GM15510 (cell line): ENCODE results near the gene NTMT1.

ENCODE experiments used
- POLR2A ChIP-seq: IDR thresholded peaks from 3 replicates; pipeline ENCODE4 v1.6.1; 2011; ENCODE audit warnings: borderline replicate concordance; ENCODE audit not compliant: insufficient read length; ENCODE audit errors: extremely low read depth

Gene NTMT1

DNA sequence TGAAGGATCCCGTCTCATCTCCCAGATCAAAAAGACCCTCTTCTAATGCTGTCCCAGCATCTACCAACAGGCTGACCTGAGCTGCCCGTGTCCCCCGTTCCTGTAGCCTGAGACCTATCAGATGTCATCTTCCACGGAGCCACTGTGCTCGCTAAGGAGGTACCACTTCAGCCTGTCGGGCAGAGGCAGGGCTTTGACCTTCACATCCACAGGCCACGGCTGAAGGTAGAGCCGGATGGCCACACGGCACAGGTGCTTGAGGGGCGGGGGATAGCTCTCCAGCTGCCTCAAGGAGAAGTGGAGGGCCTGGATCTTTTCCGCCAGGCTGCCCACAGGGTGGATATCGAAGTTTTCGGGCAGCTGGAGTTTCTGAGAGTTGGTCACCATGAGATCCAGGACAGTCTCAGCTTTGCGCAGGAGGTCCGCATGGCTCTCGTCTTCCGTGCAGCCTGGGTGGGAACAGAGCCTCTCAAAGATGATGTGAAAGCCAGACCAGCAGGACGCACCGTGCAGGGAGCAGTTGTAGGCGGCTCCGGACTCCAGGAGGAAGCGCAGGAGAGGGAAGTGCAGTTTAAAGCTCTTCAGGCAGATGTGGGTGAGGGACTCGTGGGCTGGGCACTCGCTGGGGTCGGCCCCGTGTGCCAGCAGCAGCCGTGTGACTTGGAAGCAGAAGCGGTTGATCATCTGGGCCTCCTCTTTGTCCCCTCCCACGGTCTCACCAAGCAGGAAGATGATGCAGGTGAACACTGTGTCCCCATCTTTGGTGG is 11.9 kb downstream of the NTMT1 start:
- no peak for TF ChIP-seq POLR2A

GRCh38 chr9:129639034-129639630 is 13.2 kb downstream of the NTMT1 start:
- TF ChIP-seq POLR2A = no peak

GRCh38 chr9:129639756-129640085 is 13.8 kb downstream of the NTMT1 start:
- no peak for TF ChIP-seq POLR2A

- TF ChIP-seq POLR2A = no peak
Observed at GRCh38 chr9:129640086-129640870, 14.3 kb downstream of the NTMT1 start.

DNA sequence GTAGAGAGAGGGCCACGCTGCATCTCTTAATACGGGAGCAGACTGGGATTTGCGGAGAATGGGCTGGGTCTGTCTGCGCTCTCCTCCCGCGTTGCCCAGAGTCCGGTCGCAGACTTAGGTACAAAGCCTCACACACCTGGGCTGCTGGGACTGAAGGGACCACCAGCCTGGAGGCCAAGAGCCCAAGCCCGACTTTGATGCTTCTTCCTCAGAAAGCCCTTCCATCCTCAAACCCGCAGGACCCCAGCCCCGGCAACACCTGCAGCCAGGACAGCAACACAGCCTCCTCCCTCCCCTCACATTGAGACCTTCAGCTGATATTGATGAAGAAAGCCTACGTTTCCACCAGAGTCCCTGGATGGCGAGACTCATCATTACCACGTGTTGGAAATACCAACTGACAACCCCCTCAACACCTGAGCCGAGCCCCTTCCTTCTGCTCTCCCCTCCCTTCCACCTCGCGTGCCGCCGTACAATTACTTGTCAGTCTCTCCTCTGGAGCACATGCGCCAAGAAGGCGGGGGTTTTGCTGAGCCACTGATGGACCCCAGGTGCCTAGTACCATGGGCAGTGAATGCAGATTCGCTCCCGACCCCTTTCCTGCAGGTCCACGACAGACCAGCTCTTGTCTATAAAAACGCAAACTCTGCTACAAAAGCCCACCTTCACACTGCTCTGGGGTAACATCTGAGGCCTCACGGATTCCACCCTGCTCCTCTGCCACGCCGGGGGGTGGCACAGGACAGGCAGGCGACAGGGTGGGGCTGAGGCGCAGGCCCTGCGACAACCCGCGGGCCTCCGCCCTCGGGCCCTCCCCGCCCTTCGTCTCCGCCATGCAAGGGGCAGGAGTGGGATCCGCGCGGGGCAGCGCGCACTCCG is 15.1 kb downstream of the NTMT1 start:
- TF ChIP-seq POLR2A = no peak

DNA sequence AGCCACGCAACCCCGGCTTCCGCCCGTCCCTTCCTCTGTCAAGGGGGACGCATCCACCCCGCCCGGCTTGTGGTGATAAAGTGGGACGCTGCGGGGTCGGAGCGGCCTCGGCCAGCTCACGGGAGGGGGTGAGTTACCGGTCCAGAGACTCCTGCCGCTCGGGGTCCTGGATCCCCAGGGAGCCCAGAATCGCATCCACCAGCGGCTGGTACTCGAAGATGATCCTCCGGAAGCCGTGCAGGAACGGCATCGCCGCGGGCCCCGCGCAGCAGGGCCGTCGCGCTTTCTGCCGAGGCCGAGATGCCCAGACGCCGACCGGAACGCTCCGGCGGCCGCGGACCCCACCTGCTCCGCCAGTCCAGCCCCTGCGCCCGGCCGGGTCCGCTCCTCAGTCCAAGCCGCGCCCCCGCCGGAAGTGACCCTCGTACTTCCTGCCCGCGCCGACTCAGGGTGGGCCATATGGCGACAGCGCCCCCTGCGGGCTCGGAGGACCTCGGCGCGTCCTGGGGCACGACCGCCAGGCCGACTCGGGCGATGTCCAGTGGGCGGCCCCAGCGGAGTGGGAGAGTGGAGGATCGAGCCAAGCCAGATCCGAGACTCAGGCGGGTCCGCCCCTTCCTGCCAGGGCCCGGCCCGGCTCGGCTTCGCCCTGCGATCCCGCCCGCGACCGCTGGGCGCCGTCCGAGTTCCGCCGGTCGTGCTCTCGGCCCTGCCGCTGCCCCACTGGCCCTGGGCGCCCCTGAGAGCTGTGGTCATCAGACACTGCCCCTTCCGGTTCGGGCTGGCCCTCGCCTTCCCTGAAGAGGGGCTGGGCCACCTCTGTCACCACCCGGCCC is 16.0 kb downstream of the NTMT1 start, which contains the start of gene ASB6:
Gene ASB6, minus strand, starts transcription at position 402 of the 836 bp plus-strand sequence. Its CDS starts 152 bp downstream, at position 250.
- peak; percentile 84 for TF ChIP-seq POLR2A

GRCh38 chr9:129643706-129644105 is 17.7 kb downstream of the NTMT1 start:
- no peak for TF ChIP-seq POLR2A

GRCh38 chr9:129644365-129644764 is 18.4 kb downstream of the NTMT1 start:
- TF ChIP-seq POLR2A = no peak

GRCh38 chr9:129644902-129645301 is 18.9 kb downstream of the NTMT1 start:
- TF ChIP-seq POLR2A = no peak

DNA sequence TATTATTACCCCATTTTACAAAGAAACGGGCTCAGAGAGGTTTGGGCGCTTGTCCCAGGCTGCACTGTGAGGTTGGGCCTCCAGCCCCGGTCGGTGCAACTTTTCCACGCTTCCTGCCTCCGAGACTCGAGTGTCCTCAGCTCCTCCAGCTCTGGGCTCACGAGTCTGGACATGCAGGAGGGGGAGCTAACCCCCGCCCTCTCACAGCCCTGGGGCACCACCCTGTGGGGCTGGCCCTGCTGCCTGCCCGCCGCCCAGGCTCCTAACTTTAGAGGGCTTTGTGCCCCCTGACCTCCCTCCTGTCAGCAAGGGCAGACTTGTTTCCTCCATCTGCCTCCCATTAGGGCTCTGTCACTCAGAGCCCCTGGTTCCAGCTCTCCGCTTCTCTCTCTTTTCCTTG is 20.3 kb downstream of the NTMT1 start:
- no peak for TF ChIP-seq POLR2A

DNA sequence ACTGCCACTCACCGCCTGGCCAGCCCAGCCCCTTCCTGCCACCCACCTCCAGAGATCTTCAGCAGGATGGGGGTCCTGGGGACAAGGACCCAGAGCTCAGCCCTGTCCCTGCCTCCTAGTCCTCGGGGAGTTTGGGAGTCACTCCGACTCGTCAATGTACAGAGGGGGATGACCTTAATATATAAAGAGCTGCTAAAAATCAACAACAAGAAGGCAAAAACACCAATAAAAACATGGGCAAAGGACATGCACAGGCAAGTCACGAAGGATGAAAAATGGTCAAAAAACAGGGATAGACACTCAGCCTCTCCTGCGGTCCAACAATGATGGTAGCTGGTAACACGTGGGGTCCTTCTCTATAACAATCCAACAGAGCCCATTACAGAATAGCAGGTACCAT is 20.7 kb downstream of the NTMT1 start:
- TF ChIP-seq POLR2A = no peak

DNA sequence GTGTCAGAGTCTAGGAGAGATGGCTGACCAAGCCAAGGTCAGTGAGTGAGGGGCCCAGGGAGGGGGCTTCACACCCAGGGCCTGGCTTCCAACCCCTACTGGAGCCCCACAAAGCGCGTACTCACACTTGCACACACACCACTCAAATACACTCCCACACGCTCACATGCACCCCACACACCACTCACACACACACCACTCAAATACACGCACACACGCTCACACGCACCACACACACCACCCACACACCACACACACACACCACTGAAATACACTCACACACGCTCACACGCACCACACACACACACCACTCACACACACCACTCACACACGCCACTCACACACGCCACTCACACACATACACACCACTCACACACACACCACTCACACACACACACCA is 21.7 kb downstream of the NTMT1 start:
- no peak for TF ChIP-seq POLR2A

DNA sequence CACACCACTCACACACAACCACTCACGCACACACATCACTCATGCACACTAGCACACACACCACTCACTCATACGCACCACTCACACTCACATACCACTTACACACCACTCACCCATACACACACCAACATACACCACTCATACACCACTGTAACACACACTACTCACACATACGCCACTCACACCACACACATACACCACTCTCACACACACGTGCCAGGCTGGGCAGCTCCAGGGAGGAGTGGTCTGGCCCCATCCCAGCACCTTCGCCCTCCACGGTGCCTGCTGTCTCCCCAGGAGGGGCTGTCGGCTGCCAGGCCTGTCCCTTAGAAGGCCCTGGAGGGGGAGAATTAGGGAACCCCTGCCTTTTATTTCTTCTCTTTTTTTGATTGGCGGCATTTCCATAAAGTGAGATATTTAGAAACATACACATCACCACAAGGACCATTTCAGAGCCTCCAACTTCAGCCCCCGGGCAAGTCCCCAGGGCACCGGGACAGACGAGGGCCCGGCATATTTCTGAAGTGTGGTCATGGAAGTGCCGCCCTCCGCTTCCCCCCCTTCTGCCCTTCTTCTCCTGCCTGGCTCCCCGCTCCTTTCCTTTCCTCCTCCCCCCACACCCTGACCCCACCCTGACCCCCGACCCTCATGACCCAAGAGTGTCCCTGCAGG is 22.3 kb downstream of the NTMT1 start:
- TF ChIP-seq POLR2A = no peak
